OCI-LY3 (cell line): Measurements from ENCODE around the gene TPI1.

Experiments used
- H2AFZ ChIP-seq: fragments of 200-600, 300-600 bp; shearing (Covaris generic); 2 replicates; pipeline ENCODE4 v1.6.0; 2014; ENCODE audit warnings: antibody characterized with exemption, low read depth, low read length
- H3K27ac ChIP-seq: fragments of 200-600, 300-600 bp; sonication (generic); 2 replicates; pipeline ENCODE4 v1.5.1; 2014; ENCODE audit warnings: mild to moderate bottlenecking, low read length, moderate library complexity, mixed read lengths
- H3K27me3 ChIP-seq: fragments of 200-600, 300-600 bp; sonication (generic); 2 replicates; pipeline ENCODE4 v1.6.1; 2014; ENCODE audit warnings: low read depth, low read length, mixed read lengths
- H3K36me3 ChIP-seq: fragments of 200-600, 300-600 bp; sonication (generic); replicated peaks from 2 replicates; pipeline ENCODE3; 2014; ENCODE audit warnings: low read depth, low read length, mixed read lengths
- H3K4me1 ChIP-seq: fragments of 300-600, 200-600 bp; sonication (generic); 2 replicates; pipeline ENCODE4 v1.6.1; 2014; ENCODE audit warnings: low read length, mixed read lengths
- H3K4me2 ChIP-seq: fragments of 200-600, 300-600 bp; sonication (generic); 2 replicates; pipeline ENCODE4 v1.6.1; 2014; ENCODE audit warnings: low read length, mixed read lengths
- H3K4me3 ChIP-seq: fragments of 300-600, 200-600 bp; sonication (generic); 2 replicates; pipeline ENCODE4 v1.5.1; 2014; ENCODE audit warnings: antibody characterized with exemption, mild to moderate bottlenecking, low read length, moderate library complexity
- H3K79me2 ChIP-seq: fragments of 300-600, 200-600 bp; shearing (Covaris generic); 2 replicates; pipeline ENCODE4 v1.6.1; 2014; ENCODE audit warnings: mild to moderate bottlenecking, low read length, mixed read lengths
- H3K9ac ChIP-seq: fragments of 300-600, 200-600 bp; shearing (Covaris generic); 2 replicates; pipeline ENCODE4 v1.6.0; 2014; ENCODE audit warnings: mild to moderate bottlenecking, low read length, moderate library complexity
- H3K9me3 ChIP-seq: fragments of 200-600, 300-600 bp; shearing (Covaris generic); 2 replicates; pipeline ENCODE4 v1.6.1; 2014; ENCODE audit warnings: low read length, mixed read lengths; ENCODE audit not compliant: insufficient read depth
- H4K20me1 ChIP-seq: fragments of 200-600, 300-600 bp; sonication (generic); 2 replicates; pipeline ENCODE4 v1.6.1; 2016; ENCODE audit warnings: low read length, mixed read lengths; ENCODE audit not compliant: insufficient read depth
- CTCF ChIP-seq: fragments of 200-600, 300-600 bp; sonication (generic); IDR thresholded peaks from 2 replicates; pipeline ENCODE4 v1.5.1; 2014; ENCODE audit warnings: antibody characterized with exemption, low read length, low read depth
- EZH2phosphoT487 ChIP-seq: fragments of 200-600 bp; shearing (Covaris generic); IDR thresholded peaks from 2 replicates; pipeline ENCODE4 v1.6.1; 2018; ENCODE audit warnings: antibody characterized with exemption, mixed run types, low read depth

TPI1 gene

GRCh38 chr12:6819106-6820030 lies 48.0 kb upstream of the TPI1 start:
- Histone ChIP-seq H3K4me2 (no peak overlapping the region), H3K79me2 (no peaks in the 10 kb centered on the region), H4K20me1 (no peaks in the 10 kb centered on the region), H3K27ac (no peak overlapping the region), H3K9ac (no peak overlapping the region), H3K4me3 (no peak overlapping the region), H2AFZ (no peak overlapping the region), H3K27me3 (peaks cover 43% of the 10 kb centered on the region), H3K36me3 (no peaks in the 10 kb centered on the region), H3K9me3 (no peaks in the 10 kb centered on the region), H3K4me1 (peaks cover 6% of the 10 kb centered on the region)
- TF ChIP-seq EZH2phosphoT487 (no peak), CTCF (no peak)

GRCh38 chr12:6820166-6820565 lies 47.2 kb upstream of the TPI1 start:
- Histone ChIP-seq H3K4me3 (no peak overlapping the region), H3K27me3 (peaks cover 42% of the 10 kb centered on the region), H3K9ac (no peak overlapping the region), H2AFZ (no peak overlapping the region), H3K9me3 (no peaks in the 10 kb centered on the region), H4K20me1 (no peaks in the 10 kb centered on the region), H3K79me2 (no peaks in the 10 kb centered on the region), H3K4me1 (peaks cover 6% of the 10 kb centered on the region), H3K36me3 (no peaks in the 10 kb centered on the region), H3K4me2 (no peak overlapping the region), H3K27ac (no peak overlapping the region)
- TF ChIP-seq EZH2phosphoT487 (no peak), CTCF (no peak)

- no peaks in the 10 kb centered on the region for H3K4me1 ChIP-seq
- no peak within 1 kb of the TSS for H3K9ac ChIP-seq
- no peaks in the 10 kb centered on the region for H3K9me3 ChIP-seq
- peak within 1 kb of the TSS; percentile 7; the same call in 1 of the 2 replicates for H3K4me2 ChIP-seq
- no peak within 1 kb of the TSS for H3K4me3 ChIP-seq
- H2AFZ ChIP-seq, result no peak within 1 kb of the TSS
- no peaks in the 10 kb centered on the region for H4K20me1 ChIP-seq
- peaks cover 42% of the 10 kb centered on the region for H3K27me3 ChIP-seq
- no peaks in the 10 kb centered on the region for H3K79me2 ChIP-seq
- TF ChIP-seq EZH2phosphoT487, result no peak
- TF ChIP-seq CTCF, result no peak
- H3K27ac ChIP-seq, result no peak within 1 kb of the TSS
- H3K36me3 ChIP-seq, result no peaks in the 10 kb centered on the region
These were observed 45.5 kb upstream of the TPI1 start, which contains the start of gene GPR162 for GRCh38 chr12:6821591-6822425. Gene GPR162 (plus strand): TSS chr12:6821821. CDS start chr12:6823899, 2,078 bp downstream.
